GM12891 (cell line): ENCODE measurements around the gene NTSR2.

Source experiments
- PAX5 ChIP-seq: IDR thresholded peaks from 2 replicates; pipeline ENCODE4 v1.6.1; 2011; ENCODE audit warnings: low read length, moderate library complexity, mild to moderate bottlenecking; ENCODE audit not compliant: insufficient read depth, severe bottlenecking
- POLR2A ChIP-seq: IDR thresholded peaks from 2 replicates; pipeline ENCODE4 v1.6.1; 2011; ENCODE audit warnings: low read depth, low read length, control low read depth
- POLR2AphosphoS5 ChIP-seq: IDR thresholded peaks from 2 replicates; pipeline ENCODE4 v1.6.1; 2011; ENCODE audit warnings: low read depth, low read length, control low read depth
- POU2F2 ChIP-seq: IDR thresholded peaks from 2 replicates; pipeline ENCODE4 v1.6.1; 2011; ENCODE audit warnings: low read depth, mild to moderate bottlenecking, control low read depth, low read length, moderate library complexity
- TAF1 ChIP-seq: IDR thresholded peaks from 2 replicates; pipeline ENCODE4 v1.6.1; 2011; ENCODE audit warnings: low read depth, low read length, control low read depth

GRCh38 chr2:11649093-11649492, 20.9 kb downstream of the NTSR2 start:
- TF ChIP-seq POLR2A: no peak
- no peak for TF ChIP-seq POLR2AphosphoS5
- no peak for TF ChIP-seq TAF1
- TF ChIP-seq PAX5: no peak
- no peak for TF ChIP-seq POU2F2
